ENCODE measurements around the gene PIP4P1. TPM values are rescaled to one million over a fixed set of nuclear protein-coding genes. Genes with fewer than 3 reads are reported as not detected.

The PIP4P1 gene
- total and polyA plus RNA-seq, 12 donors = 10.6 to 60.1 (median 29.5) TPM

- no peak for TF ChIP-seq POLR2A (IDR thresholded peaks at IDR 0.05)
- 67 to 90% (median 90%) methylated on average over 4 of the region's 4 CpGs for WGBS, 4 donors
- no peaks in the 10 kb centered on the region for H3K4me1 ChIP-seq (replicated peaks in 1 of 2)
Observed at GRCh38 chr14:20436363-20436755, 24.9 kb downstream of the PIP4P1 start.

GRCh38 chr14:20435582-20436362, 25.5 kb downstream of the PIP4P1 start, which contains the start of gene KLHL33:
KLHL33 (minus strand) TSS chr14:20436166; CDS start chr14:20435811, 355 bp downstream.
- intact Hi-C loops (cut with DNase I) = no loop called here
- H3K27me3 ChIP-seq = no peaks in the 10 kb centered on the region
- H3K36me3 ChIP-seq (replicated peaks in 1 of 2) = no peaks in the 10 kb centered on the region
- H3K9me3 ChIP-seq (replicated peaks in 1 of 3) = no peaks in the 10 kb centered on the region
- no peak for TF ChIP-seq CTCF (IDR thresholded peaks at IDR 0.05)
- TF ChIP-seq POLR2A (IDR thresholded peaks at IDR 0.05) = no peak
- 75 to 82% (median 80%) methylated on average over 16 to 17 of the region's 17 CpGs for whole genome bisulfite sequencing, 4 donors
- no peaks in the 10 kb centered on the region for H3K4me1 ChIP-seq (replicated peaks in 1 of 2)
- H3K27ac ChIP-seq = peak within 1 kb of the TSS in 2 of 5 donors; percentile 26 to 56
- DNase-seq = no peak
- peak within 1 kb of the TSS in 1 of 4 donors; percentile 21 for H3K4me3 ChIP-seq

More at GRCh38 chr14:20436363-20436755, 24.9 kb downstream of the PIP4P1 start:
- intact Hi-C loops (cut with DNase I) = no loop called here
- H3K9me3 ChIP-seq (replicated peaks in 1 of 3) = no peaks in the 10 kb centered on the region
- H3K36me3 ChIP-seq (replicated peaks in 1 of 2) = no peaks in the 10 kb centered on the region
- no peak overlapping the region for H3K4me3 ChIP-seq
- no peaks in the 10 kb centered on the region for H3K27me3 ChIP-seq
- no peak for DNase-seq
- no peak overlapping the region for H3K27ac ChIP-seq

DNA sequence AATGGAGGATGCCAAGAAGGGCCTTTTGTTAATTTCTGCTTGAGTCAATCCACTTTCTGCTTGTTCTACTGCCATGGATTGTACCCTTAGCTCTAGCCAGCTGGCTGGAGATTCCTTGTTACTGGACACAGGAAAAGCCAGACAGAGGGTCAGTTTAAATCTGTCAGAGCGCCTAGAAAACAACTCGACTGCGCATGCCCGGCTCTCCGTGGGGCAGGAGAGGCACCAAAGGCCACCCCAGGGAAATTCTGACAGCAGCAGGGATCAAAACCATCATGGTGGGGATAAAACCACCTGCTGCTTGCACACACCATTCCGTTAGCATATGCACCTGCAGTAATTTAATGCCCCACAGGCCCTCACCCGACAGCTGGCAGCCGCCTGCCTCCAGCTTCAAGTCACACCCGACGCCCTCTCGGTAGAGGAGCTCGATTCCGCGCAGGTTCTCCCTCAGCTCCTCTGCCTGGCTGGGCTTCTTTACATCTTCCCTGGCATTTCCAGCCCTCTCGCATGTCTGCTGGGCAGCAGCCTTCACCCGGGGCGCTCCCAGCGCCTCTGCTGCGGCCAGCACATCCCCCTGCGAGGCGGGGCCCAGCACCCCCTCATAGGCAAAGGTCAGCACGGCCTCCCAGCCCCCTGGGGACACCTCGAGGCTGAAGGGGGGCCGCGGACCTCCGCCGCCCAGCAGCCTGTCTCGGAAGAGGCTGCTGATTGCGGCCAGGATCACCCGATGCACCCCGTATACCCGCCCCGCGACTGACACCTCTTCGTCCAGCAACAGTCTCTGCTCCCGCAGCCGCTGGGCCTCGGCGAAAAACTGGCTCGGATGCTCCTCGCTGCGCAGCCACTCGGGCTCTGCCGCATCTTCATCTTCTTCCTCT, 26.3 kb downstream of the PIP4P1 start:
- H3K36me3 ChIP-seq (replicated peaks in 1 of 2) = no peaks in the 10 kb centered on the region
- H3K4me3 ChIP-seq = peak overlapping the region in 1 of 4 donors; percentile 21
- no peaks in the 10 kb centered on the region for H3K9me3 ChIP-seq (replicated peaks in 1 of 3)
- 25 to 35% (median 32%) methylated on average over 22 to 44 of the region's 44 CpGs for WGBS, 4 donors
- TF ChIP-seq CTCF (IDR thresholded peaks at IDR 0.05) (no peak), POLR2A (IDR thresholded peaks at IDR 0.05) (no peak)
- no peaks in the 10 kb centered on the region for H3K4me1 ChIP-seq (replicated peaks in 1 of 2)
- H3K27me3 ChIP-seq = no peaks in the 10 kb centered on the region
- peak overlapping the region in 2 of 5 donors; percentile 26 to 56 for H3K27ac ChIP-seq
- peak in 6 of 7 donors; percentile 28 to 70 (median 38) for DNase-seq
- intact Hi-C loops (cut with DNase I) = no loop called here

DNA sequence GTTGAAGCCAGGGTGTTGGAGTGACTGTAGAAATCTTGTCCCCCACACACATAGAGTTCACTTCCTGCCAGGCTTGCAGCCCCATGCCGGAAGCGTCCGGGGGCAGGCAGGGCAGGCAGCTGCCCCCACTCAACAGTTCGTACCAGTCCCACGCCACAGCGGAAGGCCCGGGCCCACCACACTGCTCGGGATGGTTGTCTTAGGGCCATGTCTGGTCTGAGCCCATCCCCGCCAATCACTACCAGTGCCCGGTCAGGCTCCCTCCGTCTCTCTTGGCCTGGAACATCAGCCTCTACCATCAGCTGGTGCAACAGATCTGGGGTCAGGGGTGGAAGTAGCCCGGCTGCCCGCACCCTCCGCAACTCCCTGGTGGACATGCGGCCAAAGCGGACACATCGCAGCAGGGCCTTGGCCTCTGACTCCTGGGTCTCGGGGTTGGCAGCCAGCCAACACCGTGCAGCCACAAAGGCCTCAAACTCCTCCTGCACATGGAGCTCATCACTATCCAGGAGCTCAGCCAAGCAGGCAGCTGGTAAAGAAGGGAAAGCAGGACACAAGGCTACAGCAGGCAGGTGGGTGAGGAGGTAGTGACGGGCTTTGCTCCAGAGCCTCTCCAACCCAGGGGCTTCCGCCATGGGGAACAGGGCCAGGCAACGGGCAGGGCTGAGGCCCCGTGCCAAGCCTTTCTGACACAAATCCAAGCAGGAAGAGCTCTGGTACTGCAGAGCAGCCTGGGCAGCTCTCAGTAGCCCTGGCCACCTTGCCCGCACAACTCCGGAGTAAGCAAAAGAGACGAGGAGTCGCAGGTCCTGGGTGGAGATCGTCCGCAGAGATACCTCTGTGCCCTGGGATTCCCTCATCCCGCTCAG, 31.2 kb downstream of the PIP4P1 start:
- intact Hi-C loops (cut with DNase I) = no loop called here
- H3K27me3 ChIP-seq = no peaks in the 10 kb centered on the region
- H3K4me3 ChIP-seq = no peak overlapping the region
- 59 to 93% (median 73%) methylated on average over 8 to 30 of the region's 30 CpGs for WGBS, 4 donors
- DNase-seq = no peak
- H3K27ac ChIP-seq = no peak overlapping the region
- TF ChIP-seq POLR2A (IDR thresholded peaks at IDR 0.05) (no peak), CTCF (IDR thresholded peaks at IDR 0.05) (no peak)
- no peaks in the 10 kb centered on the region for H3K9me3 ChIP-seq (replicated peaks in 1 of 3)
- no peaks in the 10 kb centered on the region for H3K36me3 ChIP-seq (replicated peaks in 1 of 2)
- H3K4me1 ChIP-seq (replicated peaks in 1 of 2) = no peaks in the 10 kb centered on the region
